Panc1 (cell line): Measurements from ENCODE around the gene ADRM1. TPM values are rescaled to one million over a fixed set of nuclear protein-coding genes. Genes with fewer than 3 reads are reported as not detected.

Experiments used
- ATAC-seq: fragments of 200-7000 bp; cut with Tn5 transposase; 2 replicates; pipeline ENCODE4 v1.9.1; 2020; ENCODE audit warnings: mild to moderate bottlenecking, moderate library complexity
- BruUV-seq: library from RNA; stranded (reverse); fragments of 400-500 nt; replicated peaks from 2 replicates; lab custom pipeline; 2021; lab: Mats Ljungman, UMichigan
- CTCF ChIA-PET: fragments of 300-600 bp; sonication (Branson Sonifier 250); formaldehyde crosslinking; loops from one replicate; lab custom pipeline; 2022; ENCODE audit warnings: antibody characterized with exemption; lab: Charles Lee
- POLR2A ChIA-PET: fragments of 300-600 bp; sonication (Branson Sonifier 250); formaldehyde crosslinking; loops from one replicate; lab custom pipeline; 2022; ENCODE audit warnings: antibody characterized with exemption; lab: Charles Lee
- DNase-seq: peaks from one replicate; pipeline ENCODE4 v3.0.0-alpha.2; 2010; ENCODE audit warnings: low read depth, low spot score
- H3K27ac ChIP-seq: 2 replicates; pipeline ENCODE4 v1.5.1; 2011; ENCODE audit warnings: mild to moderate bottlenecking, low read length, inconsistent platforms
- H3K27me3 ChIP-seq: fragments of 200-500 bp; sonication (Bioruptor generic); 2 replicates; pipeline ENCODE4 v1.6.0; 2014; ENCODE audit warnings: low read length, inconsistent platforms; ENCODE audit not compliant: control insufficient read depth, insufficient read depth
- H3K36me3 ChIP-seq: fragments of 200-500 bp; sonication (Bioruptor generic); 2 replicates; pipeline ENCODE4 v1.5.1; 2014; ENCODE audit warnings: inconsistent platforms, mild to moderate bottlenecking, low read length, moderate library complexity; ENCODE audit not compliant: control insufficient read depth, insufficient read depth
- H3K4me1 ChIP-seq: 2 replicates; pipeline ENCODE4 v1.5.1; 2011; ENCODE audit warnings: inconsistent platforms, mild to moderate bottlenecking, low read length, moderate library complexity; ENCODE audit not compliant: control insufficient read depth, insufficient read depth
- H3K4me3 ChIP-seq, 2 experiments: 2 replicates each; pipeline ENCODE4 v1.5.1; 2011 to 2012; ENCODE audit warnings: low read depth in 2 of 2, low read length in 2 of 2, mild to moderate bottlenecking in 2 of 2, inconsistent platforms in 1 of 2, moderate library complexity in 1 of 2
- H3K9me3 ChIP-seq: fragments of 200-500 bp; sonication (Bioruptor generic); 2 replicates; pipeline ENCODE4 v1.5.1; 2014; ENCODE audit warnings: low read depth, mild to moderate bottlenecking, inconsistent platforms, low read length, moderate library complexity; ENCODE audit not compliant: control insufficient read depth, insufficient read depth
- POLR2AphosphoS5 ChIP-seq: IDR thresholded peaks from 2 replicates; pipeline ENCODE4 v1.6.1; 2012; ENCODE audit warnings: mild to moderate bottlenecking, low read depth, low read length, moderate library complexity
- SIN3A ChIP-seq: IDR thresholded peaks from 2 replicates; pipeline ENCODE4 v1.6.1; 2012; ENCODE audit warnings: low read depth, mild to moderate bottlenecking, low read length, moderate library complexity, borderline replicate concordance; ENCODE audit not compliant: insufficient read depth
- TCF7L2 ChIP-seq: IDR thresholded peaks from 2 replicates; pipeline ENCODE4 v1.6.1; 2011; ENCODE audit warnings: mild to moderate bottlenecking, low read depth, low read length, inconsistent platforms
- in situ Hi-C: cut with HindIII; loops from 2 replicates; pipeline ENCODE4 v1.10.0; 2016; ENCODE audit warnings: low sequenced_read_pairs, low pct_unique_long_range_greater_than_20kb
- intact Hi-C: fragments of 100-400 bp; cut with micrococcal nuclease; formaldehyde crosslinking; loops from one replicate; pipeline ENCODE4 v1.10.0; 2022; ENCODE audit not compliant: unreplicated experiment
- total RNA-seq: library from RNA; stranded (reverse); gene quantifications from one replicate; pipeline ENCODE4 v1.2.1, GENCODE V29; 2021; ENCODE audit not compliant: unreplicated experiment
- TF ChIP-seq, protein P1 (sequence below): fragments of 450-650 bp; IDR thresholded peaks from 2 replicates; pipeline ENCODE4 v1.5.1; 2017; ENCODE audit warnings: mild to moderate bottlenecking
- TF ChIP-seq, protein P2 (sequence below), 2 experiments: IDR thresholded peaks; 2 replicates each; pipeline ENCODE4 v1.6.1; 2011 to 2012; ENCODE audit warnings: low read depth in 2 of 2, control low read depth in 1 of 2, low read length in 1 of 2, mild to moderate bottlenecking in 1 of 2, moderate library complexity in 1 of 2; ENCODE audit not compliant: insufficient read depth in 1 of 2

ADRM1 gene
- total RNA-seq, 1 experiment from 2014 or later: 194 TPM

DNA sequence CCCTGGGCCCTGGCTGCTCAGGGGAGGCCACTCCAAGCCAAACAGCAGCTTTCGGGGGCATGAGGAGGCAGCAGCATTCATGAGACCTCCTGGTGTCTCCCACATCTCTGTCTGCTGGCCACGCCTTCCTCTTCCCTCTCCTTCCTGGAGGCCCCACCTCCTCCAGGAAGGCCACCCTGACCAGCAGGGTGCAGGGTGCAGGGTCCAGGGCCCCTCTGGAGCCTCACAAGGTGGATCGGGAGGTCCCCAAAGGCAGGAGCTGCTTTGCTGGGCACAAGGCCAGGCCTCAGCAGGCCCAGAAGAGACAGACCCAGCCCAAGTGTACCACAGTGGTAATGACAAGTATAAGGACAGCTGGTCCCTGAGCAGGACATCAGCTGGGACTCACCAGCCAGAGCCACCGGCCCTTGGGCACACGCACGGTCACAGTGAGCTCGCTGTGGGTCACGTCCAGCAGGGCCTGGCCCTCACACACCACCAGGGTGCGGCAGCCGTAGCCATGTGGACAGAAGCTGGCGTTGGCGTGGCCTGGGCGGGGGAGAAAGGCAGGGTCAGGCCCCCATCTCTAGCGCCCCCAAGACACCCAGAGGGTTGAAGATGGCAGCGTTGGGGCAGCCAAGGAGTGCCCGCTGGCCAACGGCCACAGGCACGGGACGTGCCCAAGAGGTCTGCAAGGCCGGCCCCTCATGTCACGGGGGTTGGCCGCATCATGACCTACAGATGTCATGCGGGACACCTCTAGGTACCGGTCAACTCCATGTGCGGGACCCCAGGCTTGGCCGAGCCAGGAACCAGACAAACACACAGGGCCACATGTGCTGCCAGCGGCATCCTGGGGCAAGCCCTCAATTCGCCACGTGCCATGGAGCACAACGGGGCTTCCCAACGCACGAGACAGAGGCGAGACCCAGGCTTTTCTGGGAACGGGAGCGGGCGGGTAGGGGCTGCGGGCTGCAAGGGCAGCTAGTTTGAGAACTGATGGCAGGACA lies 26.9 kb downstream of the ADRM1 start:
- no peak overlapping the region for H3K4me3 ChIP-seq
- no peaks in the 10 kb centered on the region for H3K9me3 ChIP-seq
- ChIA-PET POLR2A (interaction anchor here (0.6 kb wide), 1 partner anchor 55 kb away, joined by 3 read pairs; no protein-coding TSS in a partner anchor), CTCF (no interaction called here)
- peaks cover under 1% of the 10 kb centered on the region; the same call in 1 of the 2 replicates for H3K4me1 ChIP-seq
- no peak overlapping the region for H3K27ac ChIP-seq
- BruUV-seq: no TSS peak
- intact Hi-C loops (no loop called here), in situ Hi-C loops (no loop called here)
- no peaks in the 10 kb centered on the region for H3K27me3 ChIP-seq
- ATAC-seq (no peak), DNase-seq (no peak)
- H3K36me3 ChIP-seq: peaks cover 12% of the 10 kb centered on the region
- TF ChIP-seq POLR2AphosphoS5: 0 out of 2 replicates have a peak, but pooled peaks have one; percentile 4
- no peak for TF ChIP-seq SIN3A
- no peak for TF ChIP-seq TCF7L2
- TF ChIP-seq, protein P1, sequence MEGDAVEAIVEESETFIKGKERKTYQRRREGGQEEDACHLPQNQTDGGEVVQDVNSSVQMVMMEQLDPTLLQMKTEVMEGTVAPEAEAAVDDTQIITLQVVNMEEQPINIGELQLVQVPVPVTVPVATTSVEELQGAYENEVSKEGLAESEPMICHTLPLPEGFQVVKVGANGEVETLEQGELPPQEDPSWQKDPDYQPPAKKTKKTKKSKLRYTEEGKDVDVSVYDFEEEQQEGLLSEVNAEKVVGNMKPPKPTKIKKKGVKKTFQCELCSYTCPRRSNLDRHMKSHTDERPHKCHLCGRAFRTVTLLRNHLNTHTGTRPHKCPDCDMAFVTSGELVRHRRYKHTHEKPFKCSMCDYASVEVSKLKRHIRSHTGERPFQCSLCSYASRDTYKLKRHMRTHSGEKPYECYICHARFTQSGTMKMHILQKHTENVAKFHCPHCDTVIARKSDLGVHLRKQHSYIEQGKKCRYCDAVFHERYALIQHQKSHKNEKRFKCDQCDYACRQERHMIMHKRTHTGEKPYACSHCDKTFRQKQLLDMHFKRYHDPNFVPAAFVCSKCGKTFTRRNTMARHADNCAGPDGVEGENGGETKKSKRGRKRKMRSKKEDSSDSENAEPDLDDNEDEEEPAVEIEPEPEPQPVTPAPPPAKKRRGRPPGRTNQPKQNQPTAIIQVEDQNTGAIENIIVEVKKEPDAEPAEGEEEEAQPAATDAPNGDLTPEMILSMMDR: no peak
- TF ChIP-seq, protein P2, sequence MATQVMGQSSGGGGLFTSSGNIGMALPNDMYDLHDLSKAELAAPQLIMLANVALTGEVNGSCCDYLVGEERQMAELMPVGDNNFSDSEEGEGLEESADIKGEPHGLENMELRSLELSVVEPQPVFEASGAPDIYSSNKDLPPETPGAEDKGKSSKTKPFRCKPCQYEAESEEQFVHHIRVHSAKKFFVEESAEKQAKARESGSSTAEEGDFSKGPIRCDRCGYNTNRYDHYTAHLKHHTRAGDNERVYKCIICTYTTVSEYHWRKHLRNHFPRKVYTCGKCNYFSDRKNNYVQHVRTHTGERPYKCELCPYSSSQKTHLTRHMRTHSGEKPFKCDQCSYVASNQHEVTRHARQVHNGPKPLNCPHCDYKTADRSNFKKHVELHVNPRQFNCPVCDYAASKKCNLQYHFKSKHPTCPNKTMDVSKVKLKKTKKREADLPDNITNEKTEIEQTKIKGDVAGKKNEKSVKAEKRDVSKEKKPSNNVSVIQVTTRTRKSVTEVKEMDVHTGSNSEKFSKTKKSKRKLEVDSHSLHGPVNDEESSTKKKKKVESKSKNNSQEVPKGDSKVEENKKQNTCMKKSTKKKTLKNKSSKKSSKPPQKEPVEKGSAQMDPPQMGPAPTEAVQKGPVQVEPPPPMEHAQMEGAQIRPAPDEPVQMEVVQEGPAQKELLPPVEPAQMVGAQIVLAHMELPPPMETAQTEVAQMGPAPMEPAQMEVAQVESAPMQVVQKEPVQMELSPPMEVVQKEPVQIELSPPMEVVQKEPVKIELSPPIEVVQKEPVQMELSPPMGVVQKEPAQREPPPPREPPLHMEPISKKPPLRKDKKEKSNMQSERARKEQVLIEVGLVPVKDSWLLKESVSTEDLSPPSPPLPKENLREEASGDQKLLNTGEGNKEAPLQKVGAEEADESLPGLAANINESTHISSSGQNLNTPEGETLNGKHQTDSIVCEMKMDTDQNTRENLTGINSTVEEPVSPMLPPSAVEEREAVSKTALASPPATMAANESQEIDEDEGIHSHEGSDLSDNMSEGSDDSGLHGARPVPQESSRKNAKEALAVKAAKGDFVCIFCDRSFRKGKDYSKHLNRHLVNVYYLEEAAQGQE (IDR thresholded peaks at IDR 0.05; ENCODE audit: insufficient read depth in 1 of 2, low read depth in 2 of 2, low read length in 1 of 2): no peak

DNA sequence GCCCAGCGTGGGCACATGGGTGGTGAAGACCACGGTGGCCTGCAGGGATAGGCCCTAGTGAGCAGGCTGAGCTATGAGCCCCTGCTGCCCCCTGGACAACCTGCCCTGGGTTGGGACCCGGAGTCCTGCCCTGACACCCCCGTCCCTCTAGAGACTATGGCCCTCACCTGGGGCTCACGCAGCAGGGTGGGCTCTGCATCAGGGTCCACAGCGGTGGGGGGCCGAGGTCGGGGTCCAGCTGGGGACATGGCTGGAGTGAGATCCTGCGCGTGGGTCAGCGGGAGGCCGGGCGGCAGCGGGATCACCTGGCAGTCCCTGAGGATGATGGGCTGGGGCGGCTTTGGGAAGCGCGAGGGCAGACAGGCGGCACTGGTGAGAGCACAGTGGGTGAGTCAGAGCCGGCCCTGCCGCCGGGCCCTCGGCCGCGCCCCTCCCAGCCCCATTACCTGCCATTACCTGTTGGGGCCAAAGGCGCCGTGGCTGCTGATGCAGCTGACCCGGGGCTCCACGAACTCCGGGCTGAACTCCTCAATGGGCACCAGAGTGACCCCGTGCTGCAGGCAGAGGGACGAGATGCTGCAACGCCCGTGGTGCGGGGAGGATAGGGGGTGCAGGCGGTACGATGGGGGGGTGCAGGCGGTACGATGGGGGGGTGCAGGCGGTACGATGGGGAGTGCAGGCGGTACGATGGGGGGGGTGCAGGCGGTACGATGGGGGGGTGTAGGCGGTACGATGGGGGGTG lies 27.9 kb downstream of the ADRM1 start:
- no TSS peak for BruUV-seq
- ChIA-PET POLR2A (interaction anchor here (0.6 kb wide), 1 partner anchor 56 kb away, joined by 3 read pairs; no protein-coding TSS in a partner anchor), CTCF (no interaction called here)
- no peaks in the 10 kb centered on the region for H3K27me3 ChIP-seq
- intact Hi-C loops (no loop called here), in situ Hi-C loops (no loop called here)
- no peak overlapping the region for H3K27ac ChIP-seq
- ATAC-seq (no peak), DNase-seq (no peak)
- no peak overlapping the region for H3K4me3 ChIP-seq
- no peaks in the 10 kb centered on the region for H3K9me3 ChIP-seq
- H3K4me1 ChIP-seq: no peaks in the 10 kb centered on the region
- peaks cover 14% of the 10 kb centered on the region for H3K36me3 ChIP-seq
- TF ChIP-seq POLR2AphosphoS5: no peak
- no peak for TF ChIP-seq TCF7L2
- TF ChIP-seq, protein P2 (IDR thresholded peaks at IDR 0.05; ENCODE audit: insufficient read depth in 1 of 2, low read depth in 2 of 2, low read length in 1 of 2): no peak
- TF ChIP-seq SIN3A: no peak
- TF ChIP-seq, protein P1: no peak
